H1 (cell line): ENCODE data around the gene FCGBP.

ENCODE experiments used
- CTCF ChIP-seq, 3 experiments: IDR thresholded peaks; 1 replicate in 2 of 3; 2 replicates in 1 of 3; pipeline versions ENCODE4 v1.5.1 to v1.6.1; 2011; ENCODE audit warnings: low read length in 3 of 3, mild to moderate bottlenecking in 3 of 3, inconsistent platforms in 2 of 3, low read depth in 1 of 3, moderate library complexity in 1 of 3; ENCODE audit not compliant: insufficient read depth in 1 of 3; ENCODE audit errors: control extremely low read depth in 1 of 3
- EP300 ChIP-seq, 2 experiments: IDR thresholded peaks; 1 replicate in 1 of 2; 2 replicates in 1 of 2; pipeline ENCODE4 v1.6.1; 2011 to 2012; ENCODE audit warnings: low read depth in 2 of 2, low read length in 2 of 2, mild to moderate bottlenecking in 2 of 2, borderline replicate concordance in 1 of 2, inconsistent platforms in 1 of 2, moderate library complexity in 1 of 2
- EZH2 ChIP-seq: fragments of 200-600 bp; sonication (generic); IDR thresholded peaks from 2 replicates; pipeline ENCODE4 v1.7.1; 2012; ENCODE audit warnings: low read depth, mild to moderate bottlenecking, moderate library complexity, low read length, inconsistent platforms; ENCODE audit not compliant: severe bottlenecking
- POLR2A ChIP-seq, 2 experiments: IDR thresholded peaks; 1 replicate in 1 of 2; 2 replicates in 1 of 2; pipeline ENCODE4 v1.6.1; 2011; ENCODE audit warnings: low read depth in 2 of 2, low read length in 2 of 2, mild to moderate bottlenecking in 2 of 2; ENCODE audit errors: control extremely low read depth in 1 of 2
- POLR2AphosphoS5 ChIP-seq: IDR thresholded peaks from 2 replicates; pipeline ENCODE4 v1.6.1; 2011; ENCODE audit warnings: low read depth, low read length
- RBBP5 ChIP-seq: IDR thresholded peaks from 2 replicates; pipeline ENCODE4 v1.7.1; 2012; ENCODE audit warnings: low read depth, mild to moderate bottlenecking, inconsistent platforms, low read length, moderate library complexity, borderline replicate concordance
- TCF12 ChIP-seq: IDR thresholded peaks from 2 replicates; pipeline ENCODE4 v1.6.1; 2011; ENCODE audit warnings: low read depth, mild to moderate bottlenecking, low read length

- TF ChIP-seq EZH2 (no peak), RBBP5 (no peak), POLR2AphosphoS5 (no peak), POLR2A (IDR thresholded peaks at IDR 0.05; ENCODE audit: control extremely low read depth in 1 of 2, low read depth in 2 of 2, low read length in 2 of 2) (no peak), CTCF (IDR thresholded peaks at IDR 0.05; ENCODE audit: control extremely low read depth in 1 of 3, insufficient read depth in 1 of 3, low read depth in 1 of 3, low read length in 3 of 3) (no peak), TCF12 (no peak), EP300 (IDR thresholded peaks at IDR 0.05; ENCODE audit: borderline replicate concordance in 1 of 2, low read depth in 2 of 2, low read length in 2 of 2) (no peak)
Observed at GRCh38 chr19:39953915-39954314, 19.5 kb upstream of the FCGBP start.
